GM12878 (cell line): ENCODE data around the gene SPATA1. TPM values are rescaled to one million over a fixed set of nuclear protein-coding genes. Genes with fewer than 3 reads are reported as not detected.

Source experiments
- ATAC-seq: fragments of 200-7000 bp; cut with Tn5 transposase; 3 replicates; pipeline ENCODE4 v1.9.1; 2020; ENCODE audit warnings: mild to moderate bottlenecking, moderate library complexity
- BruUV-seq: library from RNA; stranded (reverse); fragments of 400-500 nt; replicated peaks from 2 replicates; lab custom pipeline; 2021; lab: Mats Ljungman, UMichigan
- CTCF ChIA-PET: fragments of 300-600 bp; sonication (Branson Sonifier 250); formaldehyde crosslinking; extraction: SDS; loops from one replicate; lab custom pipeline; 2021; ENCODE audit warnings: inconsistent platforms; lab: Yijun Ruan, JAX
- POLR2A ChIA-PET: fragments of 350-600 bp; formaldehyde crosslinking; extraction: SDS; loops from one replicate; lab custom pipeline; 2021; ENCODE audit warnings: inconsistent platforms; lab: Charles Lee
- RAD21 ChIA-PET: fragments of 300-600 bp; sonication (Branson Sonifier 250); formaldehyde crosslinking; loops from one replicate; lab custom pipeline; 2023; ENCODE audit warnings: antibody characterized with exemption; ENCODE audit not compliant: unreplicated experiment; lab: Charles Lee
- SMC1A ChIA-PET: fragments of 300-600 bp; sonication (Branson Sonifier 250); formaldehyde crosslinking; loops from one replicate; lab custom pipeline; 2023; ENCODE audit not compliant: unreplicated experiment, uncharacterized antibody; lab: Charles Lee
- DNase-seq: peaks from one replicate; pipeline ENCODE4 v3.0.0-alpha.2; 2011; ENCODE audit warnings: low read depth, low spot score
- FAIRE-seq: peaks from 3 replicates; lab custom pipeline; 2011; peaks lifted over from hg19 to GRCh38; lab: Jason Lieb, UNC
- H2AFZ ChIP-seq: 2 replicates; pipeline ENCODE4 v1.6.0; 2011; ENCODE audit warnings: low read depth, low read length, control low read depth; ENCODE audit not compliant: control insufficient read depth
- H3K27ac ChIP-seq: 2 replicates; pipeline ENCODE4 v1.5.1; 2011; ENCODE audit warnings: control low read depth; ENCODE audit not compliant: control insufficient read depth, insufficient read depth
- H3K27me3 ChIP-seq, 2 experiments: replicated peaks in 1 of 2; 2 replicates each; pipeline versions ENCODE4 v1.6.0 to v1.6.1; 2011; ENCODE audit warnings: low read length in 1 of 2; ENCODE audit not compliant: control insufficient read depth in 2 of 2, insufficient read depth in 2 of 2
- H3K36me3 ChIP-seq, 2 experiments: 2 replicates each; pipeline ENCODE4 v1.5.1; 2011; ENCODE audit warnings: low read length in 1 of 2; ENCODE audit not compliant: control insufficient read depth in 2 of 2, insufficient read depth in 2 of 2
- H3K4me1 ChIP-seq: 2 replicates; pipeline ENCODE4 v1.6.1; 2011; ENCODE audit warnings: mild to moderate bottlenecking, low read length, moderate library complexity, mixed read lengths; ENCODE audit not compliant: control insufficient read depth, insufficient read depth
- H3K4me2 ChIP-seq: 2 replicates; pipeline ENCODE4 v1.6.0; 2011; ENCODE audit warnings: control low read depth; ENCODE audit not compliant: control insufficient read depth, insufficient read depth
- H3K4me3 ChIP-seq: fragments of 200-600 bp; sonication (generic); 2 replicates; pipeline ENCODE4 v1.5.1; 2016
- H3K79me2 ChIP-seq: 2 replicates; pipeline ENCODE4 v1.6.0; 2011; ENCODE audit warnings: low read length; ENCODE audit not compliant: control insufficient read depth, insufficient read depth
- H3K9ac ChIP-seq: 2 replicates; pipeline ENCODE4 v1.8.0; 2011; ENCODE audit warnings: low read length, control low read depth, mixed read lengths; ENCODE audit not compliant: control insufficient read depth, insufficient read depth
- H3K9me3 ChIP-seq: replicated peaks from 3 replicates; pipeline ENCODE4 v1.5.1; 2011; ENCODE audit warnings: mild to moderate bottlenecking, low read length; ENCODE audit not compliant: control insufficient read depth, insufficient read depth
- H4K20me1 ChIP-seq: 2 replicates; pipeline ENCODE4 v1.6.0; 2011; ENCODE audit not compliant: control insufficient read depth, insufficient read depth
- BACH1 ChIP-seq: fragments of 450-650 bp; IDR thresholded peaks from 2 replicates; pipeline ENCODE4 v1.6.1; 2017; ENCODE audit warnings: mild to moderate bottlenecking, borderline replicate concordance
- BCL11A ChIP-seq: IDR thresholded peaks from 2 replicates; pipeline ENCODE4 v1.6.1; 2011; ENCODE audit warnings: low read depth, low read length
- CBX3 ChIP-seq: fragments of 200-600 bp; sonication (generic); IDR thresholded peaks from 2 replicates; pipeline ENCODE4 v1.6.1; 2016; ENCODE audit warnings: low read depth, borderline replicate concordance
- KDM1A ChIP-seq: fragments of 200-600 bp; sonication (generic); IDR thresholded peaks from 2 replicates; pipeline ENCODE4 v1.6.1; 2016; ENCODE audit warnings: borderline replicate concordance
- SMC3 ChIP-seq: IDR thresholded peaks from 2 replicates; pipeline ENCODE4 v1.6.1; 2011; ENCODE audit warnings: low read length, improper control_type of control experiment, borderline replicate concordance
- WGBS: methylation state at CpG from one replicate; pipeline ENCODE4 v1.1.6; 2016; ENCODE audit warnings: low lambda C conversion rate; ENCODE audit not compliant: insufficient replicate concordance, insufficient coverage; ENCODE audit errors: missing lambda C conversion rate; 5-methylcytosine and 5-hydroxymethylcytosine counted together
- in situ Hi-C: fragments of 300-500 bp; cut with MboI; formaldehyde crosslinking; loops from 9 replicates; pipeline ENCODE4 v1.14.3; 2018; ENCODE audit warnings: mixed read lengths
- intact Hi-C: fragments of 100-400 bp; cut with micrococcal nuclease; formaldehyde crosslinking; loops from one replicate; pipeline ENCODE4 v1.14.2; 2022; ENCODE audit not compliant: unreplicated experiment
- polyA plus RNA-seq, 11 experiments: library from polyadenylated mRNA; depleted of rRNA in 4 of 11; unstranded in 6 of 11; stranded (reverse) in 5 of 11; fragments of >200 nt; fragmentation: Nextera tagmentation in 4 of 11; fragmentation: Illumina TruSeq in 1 of 11; extraction: Ambion mirVana in 4 of 11; extraction: Trizol in 1 of 11; gene quantifications; 1 replicate in 1 of 11; 2 replicates in 10 of 11; pipeline versions ENCODE4 v1.2.1 to v1.2.3, GENCODE V29; 2011 to 2016; ENCODE audit warnings: inconsistent platforms in 2 of 11, missing spikeins in 2 of 11, low read depth in 1 of 11
- total RNA-seq, 4 experiments: library from RNA; depleted of rRNA in 3 of 4; stranded (reverse); fragments of >200 nt in 3 of 4; fragmentation: Illumina TruSeq in 1 of 4; extraction: Trizol in 1 of 4; gene quantifications; 2 replicates each; pipeline versions ENCODE4 v1.2.1 to v1.2.3, GENCODE V29; 2013 to 2021
- TF ChIP-seq, protein P1 (sequence below): fragments of 450-650 bp; IDR thresholded peaks from 2 replicates; pipeline ENCODE4 v1.6.1; 2017; ENCODE audit warnings: mild to moderate bottlenecking, moderate library complexity
- TF ChIP-seq, protein P2 (sequence below): fragments of 450-650 bp; IDR thresholded peaks from 2 replicates; pipeline ENCODE4 v1.6.1; 2017; ENCODE audit warnings: mild to moderate bottlenecking, low read depth, inconsistent platforms; ENCODE audit not compliant: poor library complexity, severe bottlenecking
- TF ChIP-seq, protein P3 (sequence below): fragments of 150-350 bp; IDR thresholded peaks from 2 replicates; pipeline ENCODE4 v1.6.1; 2014; ENCODE audit warnings: mild to moderate bottlenecking, low read depth, low read length
- TF ChIP-seq, protein P4 (sequence below): fragments of 450-650 bp; IDR thresholded peaks from 2 replicates; pipeline ENCODE4 v1.6.1; 2016; ENCODE audit warnings: mild to moderate bottlenecking, moderate library complexity, borderline replicate concordance

SPATA1 gene
- total and polyA plus RNA-seq, 10 of the 15 experiments (the other 5 are each of a cell fraction or from before 2014, with no cell fraction given): 0.74 to 2.4 (median 1.9) TPM

DNA sequence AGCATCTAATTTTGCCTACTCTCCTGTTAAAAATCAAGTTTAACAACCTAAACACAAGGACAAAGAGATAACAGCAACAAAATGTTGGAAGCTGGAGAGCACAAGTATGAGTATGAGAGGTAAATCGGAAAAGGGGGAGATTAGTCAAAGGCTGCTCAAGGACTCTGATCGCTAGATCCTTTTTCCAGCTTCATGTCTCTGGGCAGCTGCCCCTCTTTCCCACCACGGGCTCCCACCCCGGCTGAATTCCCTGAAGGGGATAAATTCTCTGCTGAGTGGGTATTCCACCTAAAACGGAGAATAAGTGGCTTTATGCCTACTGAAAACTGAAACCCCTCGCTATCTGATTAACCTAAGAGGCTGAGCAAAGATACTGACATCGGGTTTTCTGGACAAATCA is 68.8 kb downstream of the SPATA1 start (continued):
- TF ChIP-seq, protein P1, sequence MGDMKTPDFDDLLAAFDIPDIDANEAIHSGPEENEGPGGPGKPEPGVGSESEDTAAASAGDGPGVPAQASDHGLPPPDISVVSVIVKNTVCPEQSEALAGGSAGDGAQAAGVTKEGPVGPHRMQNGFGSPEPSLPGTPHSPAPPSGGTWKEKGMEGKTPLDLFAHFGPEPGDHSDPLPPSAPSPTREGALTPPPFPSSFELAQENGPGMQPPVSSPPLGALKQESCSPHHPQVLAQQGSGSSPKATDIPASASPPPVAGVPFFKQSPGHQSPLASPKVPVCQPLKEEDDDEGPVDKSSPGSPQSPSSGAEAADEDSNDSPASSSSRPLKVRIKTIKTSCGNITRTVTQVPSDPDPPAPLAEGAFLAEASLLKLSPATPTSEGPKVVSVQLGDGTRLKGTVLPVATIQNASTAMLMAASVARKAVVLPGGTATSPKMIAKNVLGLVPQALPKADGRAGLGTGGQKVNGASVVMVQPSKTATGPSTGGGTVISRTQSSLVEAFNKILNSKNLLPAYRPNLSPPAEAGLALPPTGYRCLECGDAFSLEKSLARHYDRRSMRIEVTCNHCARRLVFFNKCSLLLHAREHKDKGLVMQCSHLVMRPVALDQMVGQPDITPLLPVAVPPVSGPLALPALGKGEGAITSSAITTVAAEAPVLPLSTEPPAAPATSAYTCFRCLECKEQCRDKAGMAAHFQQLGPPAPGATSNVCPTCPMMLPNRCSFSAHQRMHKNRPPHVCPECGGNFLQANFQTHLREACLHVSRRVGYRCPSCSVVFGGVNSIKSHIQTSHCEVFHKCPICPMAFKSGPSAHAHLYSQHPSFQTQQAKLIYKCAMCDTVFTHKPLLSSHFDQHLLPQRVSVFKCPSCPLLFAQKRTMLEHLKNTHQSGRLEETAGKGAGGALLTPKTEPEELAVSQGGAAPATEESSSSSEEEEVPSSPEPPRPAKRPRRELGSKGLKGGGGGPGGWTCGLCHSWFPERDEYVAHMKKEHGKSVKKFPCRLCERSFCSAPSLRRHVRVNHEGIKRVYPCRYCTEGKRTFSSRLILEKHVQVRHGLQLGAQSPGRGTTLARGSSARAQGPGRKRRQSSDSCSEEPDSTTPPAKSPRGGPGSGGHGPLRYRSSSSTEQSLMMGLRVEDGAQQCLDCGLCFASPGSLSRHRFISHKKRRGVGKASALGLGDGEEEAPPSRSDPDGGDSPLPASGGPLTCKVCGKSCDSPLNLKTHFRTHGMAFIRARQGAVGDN: no peak
- TF ChIP-seq KDM1A (no peak), CBX3 (no peak)
- TF ChIP-seq, protein P2, sequence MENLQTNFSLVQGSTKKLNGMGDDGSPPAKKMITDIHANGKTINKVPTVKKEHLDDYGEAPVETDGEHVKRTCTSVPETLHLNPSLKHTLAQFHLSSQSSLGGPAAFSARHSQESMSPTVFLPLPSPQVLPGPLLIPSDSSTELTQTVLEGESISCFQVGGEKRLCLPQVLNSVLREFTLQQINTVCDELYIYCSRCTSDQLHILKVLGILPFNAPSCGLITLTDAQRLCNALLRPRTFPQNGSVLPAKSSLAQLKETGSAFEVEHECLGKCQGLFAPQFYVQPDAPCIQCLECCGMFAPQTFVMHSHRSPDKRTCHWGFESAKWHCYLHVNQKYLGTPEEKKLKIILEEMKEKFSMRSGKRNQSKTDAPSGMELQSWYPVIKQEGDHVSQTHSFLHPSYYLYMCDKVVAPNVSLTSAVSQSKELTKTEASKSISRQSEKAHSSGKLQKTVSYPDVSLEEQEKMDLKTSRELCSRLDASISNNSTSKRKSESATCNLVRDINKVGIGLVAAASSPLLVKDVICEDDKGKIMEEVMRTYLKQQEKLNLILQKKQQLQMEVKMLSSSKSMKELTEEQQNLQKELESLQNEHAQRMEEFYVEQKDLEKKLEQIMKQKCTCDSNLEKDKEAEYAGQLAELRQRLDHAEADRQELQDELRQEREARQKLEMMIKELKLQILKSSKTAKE: peak; percentile 6

DNA sequence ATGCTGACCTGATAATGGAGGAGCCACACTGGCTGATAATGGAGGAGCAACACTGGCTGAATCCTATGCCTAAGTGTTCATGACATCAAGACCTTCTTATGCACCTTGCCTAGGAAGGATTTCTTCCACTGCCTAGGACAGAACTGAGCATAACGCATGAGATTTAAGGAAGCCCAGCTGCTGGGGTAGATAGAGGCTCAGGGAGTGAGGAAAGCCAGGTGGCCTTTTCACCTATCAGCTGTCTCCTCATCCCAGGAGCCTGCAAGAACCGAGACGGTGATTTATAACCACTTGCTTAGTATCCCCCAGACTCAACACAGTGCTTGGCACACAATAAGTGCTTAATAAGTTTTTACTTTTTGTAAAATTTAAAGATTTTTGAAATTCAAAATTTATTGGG is 75.5 kb downstream of the SPATA1 start:
- BruUV-seq: no TSS peak
- intact Hi-C loops: no loop called here
- POLR2A ChIA-PET: interaction anchor here (2.0 kb wide), 1 partner anchor 9 kb away, joined by 7 read pairs; no protein-coding TSS in a partner anchor
- TF ChIP-seq SMC3 (no peak), BACH1 (no peak), BCL11A (no peak)
- TF ChIP-seq, protein P3, sequence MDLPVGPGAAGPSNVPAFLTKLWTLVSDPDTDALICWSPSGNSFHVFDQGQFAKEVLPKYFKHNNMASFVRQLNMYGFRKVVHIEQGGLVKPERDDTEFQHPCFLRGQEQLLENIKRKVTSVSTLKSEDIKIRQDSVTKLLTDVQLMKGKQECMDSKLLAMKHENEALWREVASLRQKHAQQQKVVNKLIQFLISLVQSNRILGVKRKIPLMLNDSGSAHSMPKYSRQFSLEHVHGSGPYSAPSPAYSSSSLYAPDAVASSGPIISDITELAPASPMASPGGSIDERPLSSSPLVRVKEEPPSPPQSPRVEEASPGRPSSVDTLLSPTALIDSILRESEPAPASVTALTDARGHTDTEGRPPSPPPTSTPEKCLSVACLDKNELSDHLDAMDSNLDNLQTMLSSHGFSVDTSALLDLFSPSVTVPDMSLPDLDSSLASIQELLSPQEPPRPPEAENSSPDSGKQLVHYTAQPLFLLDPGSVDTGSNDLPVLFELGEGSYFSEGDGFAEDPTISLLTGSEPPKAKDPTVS: no peak
- TF ChIP-seq, protein P4, sequence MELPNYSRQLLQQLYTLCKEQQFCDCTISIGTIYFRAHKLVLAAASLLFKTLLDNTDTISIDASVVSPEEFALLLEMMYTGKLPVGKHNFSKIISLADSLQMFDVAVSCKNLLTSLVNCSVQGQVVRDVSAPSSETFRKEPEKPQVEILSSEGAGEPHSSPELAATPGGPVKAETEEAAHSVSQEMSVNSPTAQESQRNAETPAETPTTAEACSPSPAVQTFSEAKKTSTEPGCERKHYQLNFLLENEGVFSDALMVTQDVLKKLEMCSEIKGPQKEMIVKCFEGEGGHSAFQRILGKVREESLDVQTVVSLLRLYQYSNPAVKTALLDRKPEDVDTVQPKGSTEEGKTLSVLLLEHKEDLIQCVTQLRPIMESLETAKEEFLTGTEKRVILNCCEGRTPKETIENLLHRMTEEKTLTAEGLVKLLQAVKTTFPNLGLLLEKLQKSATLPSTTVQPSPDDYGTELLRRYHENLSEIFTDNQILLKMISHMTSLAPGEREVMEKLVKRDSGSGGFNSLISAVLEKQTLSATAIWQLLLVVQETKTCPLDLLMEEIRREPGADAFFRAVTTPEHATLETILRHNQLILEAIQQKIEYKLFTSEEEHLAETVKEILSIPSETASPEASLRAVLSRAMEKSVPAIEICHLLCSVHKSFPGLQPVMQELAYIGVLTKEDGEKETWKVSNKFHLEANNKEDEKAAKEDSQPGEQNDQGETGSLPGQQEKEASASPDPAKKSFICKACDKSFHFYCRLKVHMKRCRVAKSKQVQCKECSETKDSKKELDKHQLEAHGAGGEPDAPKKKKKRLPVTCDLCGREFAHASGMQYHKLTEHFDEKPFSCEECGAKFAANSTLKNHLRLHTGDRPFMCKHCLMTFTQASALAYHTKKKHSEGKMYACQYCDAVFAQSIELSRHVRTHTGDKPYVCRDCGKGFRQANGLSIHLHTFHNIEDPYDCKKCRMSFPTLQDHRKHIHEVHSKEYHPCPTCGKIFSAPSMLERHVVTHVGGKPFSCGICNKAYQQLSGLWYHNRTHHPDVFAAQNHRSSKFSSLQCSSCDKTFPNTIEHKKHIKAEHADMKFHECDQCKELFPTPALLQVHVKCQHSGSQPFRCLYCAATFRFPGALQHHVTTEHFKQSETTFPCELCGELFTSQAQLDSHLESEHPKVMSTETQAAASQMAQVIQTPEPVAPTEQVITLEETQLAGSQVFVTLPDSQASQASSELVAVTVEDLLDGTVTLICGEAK: no peak

More for the DNA sequence above, 75.5 kb downstream of the SPATA1 start:
- Histone ChIP-seq H3K9me3 (peaks cover 2% of the 10 kb centered on the region; the same call in 2 of the 3 replicates), H3K4me1 (peaks cover 3% of the 10 kb centered on the region), H2AFZ (no peak overlapping the region), H3K27ac (no peak overlapping the region), H3K9ac (no peak overlapping the region), H3K4me2 (no peak overlapping the region), H3K36me3 (no peaks in the 10 kb centered on the region), H3K4me3 (no peak overlapping the region), H3K27me3 (no peaks in the 10 kb centered on the region), H3K79me2 (no peaks in the 10 kb centered on the region), H4K20me1 (no peaks in the 10 kb centered on the region)
- WGBS: 100% methylated on average over 3 of the region's 3 CpGs
- ChIA-PET RAD21 (interaction anchor here (1.0 kb wide), 1 partner anchor 38 kb away, joined by 3 read pairs; no protein-coding TSS in a partner anchor), SMC1A (interaction anchor here (1.2 to 1.7 kb wide), 2 partner anchors 11 to 12 kb away, joined by 4 read pairs; no protein-coding TSS in a partner anchor), CTCF (interaction anchor here (1.3 kb wide), 1 partner anchor 38 kb away, joined by 4 read pairs; no protein-coding TSS in a partner anchor)
- FAIRE-seq: no peak
- DNase-seq: no peak
- in situ Hi-C loops: no loop called here
- ATAC-seq: no peak
